Embryonic facial prominence (tissue), 1 donor: Measurements from ENCODE around the gene PROC.

Source experiments
- DNase-seq: peaks from one replicate; pipeline ENCODE4 v3.0.0-alpha.2; 2016; ENCODE audit errors: extremely low spot score

Gene PROC

GRCh38 chr2:127418300-127419111 is at the start of gene PROC:
Gene PROC (plus strand): TSS chr2:127418427. CDS start chr2:127419943, 1,516 bp downstream.
- no peak for DNase-seq

- DNase-seq = no peak
Measured at GRCh38 chr2:127370010-127370409, 48.2 kb upstream of the PROC start.

GRCh38 chr2:127371037-127371436 is 47.2 kb upstream of the PROC start:
- no peak for DNase-seq

- no peak for DNase-seq
Measured at GRCh38 chr2:127373362-127374083, 44.7 kb upstream of the PROC start.

GRCh38 chr2:127376257-127376656 is 42.0 kb upstream of the PROC start:
- DNase-seq = no peak

GRCh38 chr2:127377262-127377661 is 41.0 kb upstream of the PROC start:
- DNase-seq = no peak

- no peak for DNase-seq
Measured at GRCh38 chr2:127378720-127379119, 39.5 kb upstream of the PROC start.

GRCh38 chr2:127379712-127380355 is 38.4 kb upstream of the PROC start:
- DNase-seq = no peak

GRCh38 chr2:127381762-127382161 is 36.5 kb upstream of the PROC start:
- DNase-seq = no peak

- no peak for DNase-seq
Measured at GRCh38 chr2:127382831-127383230, 35.4 kb upstream of the PROC start.

GRCh38 chr2:127384529-127384928 is 33.7 kb upstream of the PROC start:
- no peak for DNase-seq

- DNase-seq = no peak
Measured at GRCh38 chr2:127386246-127386645, 32.0 kb upstream of the PROC start.

- peak; percentile 63 for DNase-seq
Measured at GRCh38 chr2:127386764-127387654, 31.2 kb upstream of the PROC start.

GRCh38 chr2:127387655-127388422 is 30.4 kb upstream of the PROC start, which contains the start of gene MAP3K2:
Gene MAP3K2 (minus strand): TSS chr2:127387975. CDS start chr2:127343129, 44,846 bp downstream.
- peak; percentile 80 for DNase-seq

- no peak for DNase-seq
Measured at GRCh38 chr2:127388423-127389164, 29.6 kb upstream of the PROC start.

GRCh38 chr2:127389778-127390435 is 28.3 kb upstream of the PROC start:
- DNase-seq = no peak

GRCh38 chr2:127392133-127392827 is 25.9 kb upstream of the PROC start:
- DNase-seq = no peak

GRCh38 chr2:127392828-127393578 is 25.2 kb upstream of the PROC start:
- DNase-seq = no peak
